ENCODE results near the gene ROR2. TPM values are rescaled to one million over a fixed set of nuclear protein-coding genes. Genes with fewer than 3 reads are reported as not detected.

ROR2 gene
- total RNA-seq, 1 experiment from 2014 or later: 0.84 TPM

DNA sequence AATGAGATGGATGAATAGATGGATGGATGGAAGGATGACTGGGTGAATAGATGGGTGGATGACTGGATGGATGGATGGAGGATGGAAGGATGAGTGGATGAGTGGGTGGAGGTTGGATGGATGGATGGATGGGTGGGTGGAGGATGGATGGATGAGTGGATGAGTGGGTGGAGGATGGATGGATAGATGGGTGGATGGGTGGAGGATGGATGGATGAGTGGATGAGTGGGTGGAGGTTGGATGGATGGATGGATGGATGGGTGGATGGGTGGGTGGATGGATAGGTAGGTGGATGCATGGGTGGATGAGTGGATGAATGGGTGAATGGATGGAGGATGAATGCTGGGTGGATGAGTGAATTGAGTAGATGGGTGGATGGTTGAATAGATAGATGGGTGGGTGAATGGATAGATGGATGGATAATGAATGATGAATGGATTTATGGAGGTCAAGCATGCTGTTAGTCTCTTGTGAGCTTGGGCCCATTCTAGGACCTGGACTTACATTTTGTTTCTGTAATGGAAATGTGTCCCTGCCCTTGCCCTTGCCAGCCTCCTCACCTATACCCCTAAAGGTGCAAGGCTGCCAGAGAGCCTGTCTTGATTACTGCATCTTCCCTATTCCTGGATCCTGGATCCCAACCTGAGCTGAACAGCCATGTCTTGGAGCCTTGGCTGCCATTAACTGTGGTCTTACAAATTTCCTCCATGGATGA, 366.7 kb downstream of the ROR2 start:
- no peak for DNase-seq (ENCODE audit: unreplicated experiment)
- BruUV-seq (replicated peaks): no TSS peak
- H3K9me3 Mint-ChIP-seq (ENCODE audit: unreplicated experiment): peaks cover 8% of the 10 kb centered on the region

GRCh38 chr9:91582181-91582580, 367.8 kb downstream of the ROR2 start:
- Mint-ChIP-seq H3K4me1 (ENCODE audit: insufficient read depth, unreplicated experiment) (peaks cover 5% of the 10 kb centered on the region), H3K36me3 (ENCODE audit: insufficient read depth, unreplicated experiment) (no peaks in the 10 kb centered on the region), H3K4me3 (ENCODE audit: unreplicated experiment) (no peak overlapping the region), H3K27ac (ENCODE audit: low read depth, unreplicated experiment) (no peak overlapping the region), H3K9me3 (ENCODE audit: unreplicated experiment) (peaks cover 8% of the 10 kb centered on the region), H3K27me3 (ENCODE audit: insufficient read depth, unreplicated experiment) (peaks cover 11% of the 10 kb centered on the region)
- POLR2A ChIA-PET: interaction anchor here (0.5 to 0.6 kb wide), 3 partner anchors 13 to 509 kb away, joined by 3 read pairs; no protein-coding TSS in a partner anchor
- TF ChIP-seq CTCF (IDR thresholded peaks at IDR 0.05; ENCODE audit: unreplicated experiment): no peak
- DNase-seq (ENCODE audit: unreplicated experiment): no peak
- intact Hi-C loops (cut with micrococcal nuclease): no loop called here
- BruUV-seq (replicated peaks): no TSS peak
- CTCF ChIA-PET: no interaction called here

More for the DNA sequence above, 366.7 kb downstream of the ROR2 start:
- intact Hi-C loops (cut with micrococcal nuclease): no loop called here
- no peak for TF ChIP-seq CTCF (IDR thresholded peaks at IDR 0.05; ENCODE audit: unreplicated experiment)
- POLR2A ChIA-PET: no interaction called here
- CTCF ChIA-PET: interaction anchor here (0.7 to 0.9 kb wide), 2 partner anchors 150 to 736 kb away, joined by 3 read pairs; no protein-coding TSS in a partner anchor
- Mint-ChIP-seq H3K36me3 (ENCODE audit: insufficient read depth, unreplicated experiment) (no peaks in the 10 kb centered on the region), H3K4me1 (ENCODE audit: insufficient read depth, unreplicated experiment) (peaks cover 6% of the 10 kb centered on the region), H3K27ac (ENCODE audit: low read depth, unreplicated experiment) (no peak overlapping the region), H3K27me3 (ENCODE audit: insufficient read depth, unreplicated experiment) (peaks cover 11% of the 10 kb centered on the region), H3K4me3 (ENCODE audit: unreplicated experiment) (no peak overlapping the region)

DNA sequence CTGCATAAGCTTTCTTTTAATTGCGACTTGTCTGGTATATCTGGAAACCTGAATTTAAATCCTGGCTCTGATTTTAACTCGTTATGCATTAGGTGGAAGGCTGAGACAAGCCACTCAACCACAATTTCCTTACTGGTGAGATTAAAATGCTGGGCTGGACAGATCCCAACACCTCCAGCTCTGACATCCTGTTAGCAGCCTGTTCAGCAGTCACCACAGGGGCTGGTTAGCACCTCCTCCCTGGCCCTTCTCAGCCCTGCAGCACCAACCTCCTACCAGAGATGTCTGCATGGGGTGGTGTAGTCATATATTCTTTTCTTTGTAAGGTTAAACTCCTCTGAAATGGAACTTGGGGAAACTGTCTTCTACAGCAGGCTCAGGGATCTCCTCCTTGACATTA, 369.9 kb downstream of the ROR2 start:
- intact Hi-C loops (cut with micrococcal nuclease): no loop called here
- H3K4me1 Mint-ChIP-seq (ENCODE audit: insufficient read depth, unreplicated experiment): peaks cover 5% of the 10 kb centered on the region

GRCh38 chr9:91578911-91579310, 371.1 kb downstream of the ROR2 start:
- CTCF ChIA-PET: interaction anchor here (0.7 kb wide), 1 partner anchor 356 kb away, joined by 3 read pairs; no protein-coding TSS in a partner anchor
- Mint-ChIP-seq H3K9me3 (ENCODE audit: unreplicated experiment) (peaks cover 8% of the 10 kb centered on the region), H3K4me1 (ENCODE audit: insufficient read depth, unreplicated experiment) (peaks cover 5% of the 10 kb centered on the region), H3K4me3 (ENCODE audit: unreplicated experiment) (no peak overlapping the region), H3K36me3 (ENCODE audit: insufficient read depth, unreplicated experiment) (no peaks in the 10 kb centered on the region), H3K27me3 (ENCODE audit: insufficient read depth, unreplicated experiment) (peaks cover 11% of the 10 kb centered on the region), H3K27ac (ENCODE audit: low read depth, unreplicated experiment) (no peak overlapping the region)
- no peak for TF ChIP-seq CTCF (IDR thresholded peaks at IDR 0.05; ENCODE audit: unreplicated experiment)
- DNase-seq (ENCODE audit: unreplicated experiment): no peak
- no TSS peak for BruUV-seq (replicated peaks)
- POLR2A ChIA-PET: no interaction called here
- intact Hi-C loops (cut with micrococcal nuclease): no loop called here

More for the DNA sequence above, 369.9 kb downstream of the ROR2 start:
- peak; percentile 56 for DNase-seq (ENCODE audit: unreplicated experiment)
- ChIA-PET POLR2A (interaction anchor here (0.7 to 1.2 kb wide), 2 partner anchors 41 to 1880 kb away, joined by 3 read pairs; no protein-coding TSS in a partner anchor), CTCF (no interaction called here)
- TF ChIP-seq CTCF (IDR thresholded peaks at IDR 0.05; ENCODE audit: unreplicated experiment): no peak
- Mint-ChIP-seq H3K27me3 (ENCODE audit: insufficient read depth, unreplicated experiment) (peaks cover 11% of the 10 kb centered on the region), H3K36me3 (ENCODE audit: insufficient read depth, unreplicated experiment) (no peaks in the 10 kb centered on the region), H3K27ac (ENCODE audit: low read depth, unreplicated experiment) (no peak overlapping the region), H3K4me3 (ENCODE audit: unreplicated experiment) (no peak overlapping the region), H3K9me3 (ENCODE audit: unreplicated experiment) (peaks cover 8% of the 10 kb centered on the region)
- BruUV-seq (replicated peaks): no TSS peak
